Esophagus squamous epithelium (tissue), 5 donors: ENCODE data around the gene LGALS4. TPM values are rescaled to one million over a fixed set of nuclear protein-coding genes. Genes with fewer than 3 reads are reported as not detected.

Experiments used
- DNase-seq: peaks from one replicate; lab custom pipeline; 2025; lab: John Stamatoyannopoulos, UW
- H3K27ac ChIP-seq, 4 donors: fragments of 200-600 bp; sonication (generic); one replicate each; pipeline ENCODE4 v1.5.1; 2016 to 2019; ENCODE audit warnings: mild to moderate bottlenecking in 1 of 4
- H3K27me3 ChIP-seq, 4 donors: fragments of 200-600 bp; sonication (generic); 1 replicate in 3 of 4; 2 replicates in 1 of 4; pipeline versions ENCODE4 v1.5.1 to v1.6.0; 2017 to 2021; ENCODE audit warnings: antibody characterized with exemption in 1 of 4
- H3K36me3 ChIP-seq, 3 donors: fragments of 200-600 bp; sonication (generic); one replicate each; pipeline ENCODE4 v1.5.1; 2016 to 2019
- H3K4me1 ChIP-seq, 3 donors: fragments of 200-600 bp; sonication (generic); one replicate each; pipeline ENCODE4 v1.5.1; 2017 to 2019
- H3K4me3 ChIP-seq, 4 donors: fragments of 200-600 bp; sonication (generic); 1 replicate in 3 of 4; 2 replicates in 1 of 4; pipeline ENCODE4 v1.5.1; 2016 to 2019; ENCODE audit warnings: mild to moderate bottlenecking in 2 of 4, moderate library complexity in 1 of 4
- H3K9me3 ChIP-seq, 3 donors: fragments of 200-600 bp; sonication (generic); one replicate each; pipeline ENCODE4 v1.5.1; 2016 to 2019
- POLR2A ChIP-seq, 4 donors: fragments of 450-650 bp; IDR thresholded peaks; one replicate each; pipeline ENCODE4 v1.6.1; 2017; ENCODE audit warnings: antibody characterized with exemption in 4 of 4, mild to moderate bottlenecking in 4 of 4, moderate library complexity in 3 of 4
- WGBS, 2 donors: methylation state at CpG; one replicate each; pipeline ENCODE4 v1.1.5; 2018; 5-methylcytosine and 5-hydroxymethylcytosine counted together
- intact Hi-C: fragments of 100-400 bp; cut with DNase I; formaldehyde crosslinking; loops from one replicate; pipeline ENCODE4 v1.15.0; 2022
- total RNA-seq, 4 donors: library from RNA; depleted of rRNA; stranded (reverse); fragments of >200 nt; gene quantifications; one replicate each; pipeline ENCODE4 v1.1.0, GENCODE V29; 2016
- TF ChIP-seq, protein P1 (sequence below), 6 experiments: fragments of 450-650 bp in 4 of 6; fragments of 200-600 bp in 2 of 6; sonication (generic) in 2 of 6; IDR thresholded peaks; one replicate each; pipeline ENCODE4 v1.5.1; 2016 to 2019; ENCODE audit warnings: antibody characterized with exemption in 6 of 6, mild to moderate bottlenecking in 4 of 6, moderate library complexity in 4 of 6
- donor health status: DM: yes; HTN: yes; CAD: no.

Gene LGALS4
- total RNA-seq, 4 donors from 2014 or later, result 0.62 to 0.76 TPM; not detected in 2

DNA sequence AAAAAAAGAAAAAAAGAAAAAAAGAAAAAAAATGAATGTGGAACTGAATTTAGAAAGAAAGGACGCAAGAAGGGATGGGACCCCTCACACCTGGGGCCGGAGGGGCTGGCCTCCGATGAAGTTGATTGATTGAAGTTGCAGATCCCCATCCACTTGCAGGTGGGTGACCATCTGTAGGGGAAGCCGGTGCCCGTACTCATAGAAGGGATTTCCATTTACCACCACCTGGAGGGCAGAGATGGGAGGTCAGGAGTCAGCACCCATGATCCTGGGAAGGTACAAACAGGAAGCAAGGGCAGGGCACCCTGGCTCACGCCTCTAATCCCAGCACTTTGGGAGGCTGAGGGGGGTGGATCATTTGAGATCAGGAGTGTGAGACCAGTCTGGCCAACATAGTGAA, 6.4 kb downstream of the LGALS4 start:
- no peaks in the 10 kb centered on the region for H3K9me3 ChIP-seq
- H3K4me3 ChIP-seq, result no peak overlapping the region
- H3K27me3 ChIP-seq, result no peaks in the 10 kb centered on the region
- 86 to 93% methylated on average over 6 of the region's 6 CpGs for WGBS, 2 donors
- intact Hi-C loops, result no loop called here
- peaks cover 0 to 5% (median 0%) of the 10 kb centered on the region in 3 donors for H3K36me3 ChIP-seq
- no peak for DNase-seq
- no peak for TF ChIP-seq POLR2A (IDR thresholded peaks at IDR 0.05)
- TF ChIP-seq, protein P1, sequence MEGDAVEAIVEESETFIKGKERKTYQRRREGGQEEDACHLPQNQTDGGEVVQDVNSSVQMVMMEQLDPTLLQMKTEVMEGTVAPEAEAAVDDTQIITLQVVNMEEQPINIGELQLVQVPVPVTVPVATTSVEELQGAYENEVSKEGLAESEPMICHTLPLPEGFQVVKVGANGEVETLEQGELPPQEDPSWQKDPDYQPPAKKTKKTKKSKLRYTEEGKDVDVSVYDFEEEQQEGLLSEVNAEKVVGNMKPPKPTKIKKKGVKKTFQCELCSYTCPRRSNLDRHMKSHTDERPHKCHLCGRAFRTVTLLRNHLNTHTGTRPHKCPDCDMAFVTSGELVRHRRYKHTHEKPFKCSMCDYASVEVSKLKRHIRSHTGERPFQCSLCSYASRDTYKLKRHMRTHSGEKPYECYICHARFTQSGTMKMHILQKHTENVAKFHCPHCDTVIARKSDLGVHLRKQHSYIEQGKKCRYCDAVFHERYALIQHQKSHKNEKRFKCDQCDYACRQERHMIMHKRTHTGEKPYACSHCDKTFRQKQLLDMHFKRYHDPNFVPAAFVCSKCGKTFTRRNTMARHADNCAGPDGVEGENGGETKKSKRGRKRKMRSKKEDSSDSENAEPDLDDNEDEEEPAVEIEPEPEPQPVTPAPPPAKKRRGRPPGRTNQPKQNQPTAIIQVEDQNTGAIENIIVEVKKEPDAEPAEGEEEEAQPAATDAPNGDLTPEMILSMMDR (IDR thresholded peaks at IDR 0.05), result no peak
- peaks cover 0 to 34% (median 9%) of the 10 kb centered on the region in 3 donors for H3K4me1 ChIP-seq
- H3K27ac ChIP-seq, result no peak overlapping the region

DNA sequence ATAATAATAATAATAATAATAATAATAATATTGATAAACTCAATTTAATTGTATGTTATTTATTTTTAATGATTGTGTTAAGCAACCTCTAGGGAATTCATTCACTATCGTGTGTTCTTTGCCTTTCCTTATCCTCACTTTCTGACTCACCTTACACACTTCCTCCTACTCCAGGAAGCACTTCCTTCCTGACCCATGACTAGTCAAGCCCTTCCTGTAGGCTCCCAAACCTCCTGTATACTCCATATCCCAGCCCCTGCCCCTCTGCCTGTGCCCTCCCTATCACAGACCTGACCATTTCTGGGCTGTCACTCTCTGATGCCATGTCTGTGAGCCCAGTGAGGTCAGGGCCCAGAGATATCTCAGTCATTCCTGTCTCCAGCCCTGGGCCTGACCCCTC, 7.6 kb downstream of the LGALS4 start:
- H3K9me3 ChIP-seq, result no peaks in the 10 kb centered on the region
- 21 to 50% methylated on average over 1 of the region's 1 CpG for WGBS, 2 donors
- intact Hi-C loops, result no loop called here
- DNase-seq, result no peak
- peaks cover 0 to 5% (median 0%) of the 10 kb centered on the region in 3 donors for H3K36me3 ChIP-seq
- peaks cover 0 to 38% (median 10%) of the 10 kb centered on the region in 3 donors for H3K4me1 ChIP-seq
- no peaks in the 10 kb centered on the region for H3K27me3 ChIP-seq
- H3K4me3 ChIP-seq, result no peak overlapping the region
- H3K27ac ChIP-seq, result peak overlapping the region; percentile 9 to 53 (median 31)
- TF ChIP-seq, protein P1 (IDR thresholded peaks at IDR 0.05), result no peak
- no peak for TF ChIP-seq POLR2A (IDR thresholded peaks at IDR 0.05)

DNA sequence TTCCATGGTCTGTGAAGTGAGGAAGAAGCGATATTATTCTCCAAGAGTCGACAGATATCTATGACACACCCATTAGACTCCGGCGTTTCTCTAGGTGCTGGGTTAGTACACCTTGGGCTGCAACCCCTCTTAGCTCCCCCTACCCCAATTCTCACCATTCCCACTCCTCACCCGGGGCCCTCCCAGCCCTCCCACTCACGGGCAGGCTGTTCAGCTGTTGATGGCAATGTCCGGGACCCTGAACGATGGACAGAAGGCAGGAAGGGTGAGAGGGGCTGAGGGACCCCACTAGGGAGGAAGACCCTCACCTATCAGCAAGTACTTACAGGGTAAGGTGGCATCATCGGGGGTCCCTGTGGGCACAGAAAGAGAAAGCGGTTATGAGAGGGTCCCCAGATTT, 9.2 kb downstream of the LGALS4 start:
- no peak for DNase-seq
- Histone ChIP-seq H3K4me3 (no peak overlapping the region), H3K36me3 (peaks cover 0 to 5% (median 0%) of the 10 kb centered on the region in 3 donors), H3K4me1 (peaks cover 7 to 53% (median 21%) of the 10 kb centered on the region in 3 donors), H3K9me3 (no peaks in the 10 kb centered on the region), H3K27me3 (no peaks in the 10 kb centered on the region), H3K27ac (no peak overlapping the region)
- TF ChIP-seq, protein P1 (IDR thresholded peaks at IDR 0.05), result no peak
- no peak for TF ChIP-seq POLR2A (IDR thresholded peaks at IDR 0.05)
- 90 to 91% methylated on average over 5 to 9 of the region's 10 CpGs for WGBS, 2 donors
- intact Hi-C loops, result no loop called here

DNA sequence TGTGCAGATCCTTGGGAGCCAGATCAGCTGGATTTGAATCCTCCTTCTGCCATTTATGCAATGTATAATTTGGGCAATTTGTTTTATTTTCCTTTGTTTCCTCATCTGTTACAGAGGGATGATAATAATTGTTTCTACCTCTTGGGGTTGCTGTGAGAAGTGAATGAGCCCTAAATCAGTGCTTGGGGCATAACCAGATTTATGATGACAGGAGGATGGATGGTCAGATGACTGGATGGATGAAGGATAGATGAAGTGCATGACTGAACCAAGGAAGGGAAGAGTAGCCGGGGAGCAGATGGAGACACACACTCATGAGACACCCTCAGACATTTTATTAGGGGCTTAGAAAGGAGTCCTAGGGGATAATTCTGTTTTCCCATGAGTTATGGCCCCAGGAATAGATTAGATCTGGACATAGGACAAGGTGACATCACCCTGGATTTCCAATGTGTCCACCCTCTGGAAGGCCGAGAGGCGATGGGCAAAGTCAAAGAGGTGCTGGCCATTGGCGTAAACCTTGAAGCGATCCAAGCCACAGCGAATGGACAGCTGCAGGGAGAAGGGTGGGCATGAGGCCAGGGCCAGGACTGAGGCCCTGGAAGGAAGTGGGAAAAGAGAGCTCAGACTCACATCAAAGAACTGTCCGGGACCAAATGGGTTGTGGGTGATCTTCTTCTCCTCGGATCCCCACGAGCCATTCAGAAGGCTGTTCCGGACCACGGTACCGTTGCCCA, 11.2 kb downstream of the LGALS4 start:
- no peak for DNase-seq
- peaks cover 7 to 38% (median 21%) of the 10 kb centered on the region in 3 donors for H3K4me1 ChIP-seq
- no peaks in the 10 kb centered on the region for H3K9me3 ChIP-seq
- TF ChIP-seq POLR2A (IDR thresholded peaks at IDR 0.05), result no peak
- TF ChIP-seq, protein P1 (IDR thresholded peaks at IDR 0.05), result no peak
- H3K4me3 ChIP-seq, result no peak overlapping the region
- no peak overlapping the region for H3K27ac ChIP-seq
- intact Hi-C loops, result no loop called here
- H3K27me3 ChIP-seq, result no peaks in the 10 kb centered on the region
- peaks cover 0 to 5% (median 0%) of the 10 kb centered on the region in 3 donors for H3K36me3 ChIP-seq
- 94 to 95% methylated on average over 7 to 12 of the region's 12 CpGs for WGBS, 2 donors

DNA sequence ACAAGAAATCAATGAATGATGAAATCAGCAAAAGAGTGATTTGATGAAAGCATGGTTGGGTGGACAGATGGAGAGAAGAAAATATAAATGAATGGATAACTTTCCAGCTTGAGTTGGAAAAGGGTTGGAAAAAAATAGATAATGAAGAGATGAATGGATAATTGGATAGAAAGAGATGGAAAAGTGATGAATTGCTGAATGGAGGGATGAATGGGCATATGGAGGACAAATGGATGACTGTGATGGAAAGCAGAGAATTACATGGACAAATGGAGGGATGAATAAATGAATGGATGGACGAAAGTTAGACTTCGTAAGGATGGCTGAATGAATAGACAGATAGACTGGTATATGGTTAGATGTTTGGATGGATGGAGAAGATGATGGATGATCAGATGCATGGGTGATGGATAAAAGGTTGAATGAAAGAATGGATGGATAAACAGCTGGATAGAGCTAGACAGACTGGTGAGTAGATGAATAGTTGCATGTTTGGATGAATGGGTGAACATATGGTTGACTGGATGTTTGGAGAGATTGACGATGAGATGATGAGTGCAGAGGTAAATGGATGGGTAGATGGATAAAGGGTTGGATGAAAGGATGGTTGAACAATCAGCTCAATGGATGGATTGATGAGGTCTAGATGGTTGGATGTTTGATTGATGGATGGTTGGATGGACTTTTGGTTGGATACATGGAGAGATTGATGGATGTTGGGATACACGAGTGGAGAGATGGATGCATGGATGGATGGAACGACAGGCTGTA, 12.0 kb downstream of the LGALS4 start:
- no peak for DNase-seq
- Histone ChIP-seq H3K4me1 (peaks cover 7 to 34% (median 21%) of the 10 kb centered on the region in 3 donors), H3K27ac (peak overlapping the region in 1 of 4 donors; percentile 87), H3K27me3 (no peaks in the 10 kb centered on the region), H3K36me3 (peaks cover 0 to 5% (median 0%) of the 10 kb centered on the region in 3 donors), H3K4me3 (no peak overlapping the region), H3K9me3 (no peaks in the 10 kb centered on the region)
- intact Hi-C loops, result no loop called here
- no peak for TF ChIP-seq POLR2A (IDR thresholded peaks at IDR 0.05)
- TF ChIP-seq, protein P1 (IDR thresholded peaks at IDR 0.05), result no peak
- 90 to 92% methylated on average over 5 of the region's 5 CpGs for WGBS, 2 donors
